HepG2 (cell line): Measurements from ENCODE around the gene COL5A1.

Source experiments
- CEBPG ChIP-seq: IDR thresholded peaks from 2 replicates; pipeline ENCODE4 v1.6.1; 2016
- NONO ChIP-seq, 2 experiments: fragments of 450-650 bp in 1 of 2; sonication (generic) in 1 of 2; formaldehyde crosslinking in 1 of 2; IDR thresholded peaks in 1 of 2; conservative IDR thresholded peaks in 1 of 2; 2 replicates each; pipeline versions ENCODE4 v1.6.1 to v1.8.0; 2017 to 2022; ENCODE audit warnings: mild to moderate bottlenecking in 1 of 2, missing genetic modification reagents in 1 of 2, moderate library complexity in 1 of 2
- SNRNP70 ChIP-seq: fragments of 200-400 bp; formaldehyde crosslinking; IDR thresholded peaks from 2 replicates; pipeline ENCODE4 v1.6.1; 2017; ENCODE audit warnings: mild to moderate bottlenecking, low read depth, low read length, moderate library complexity
- ZNF644 ChIP-seq: IDR thresholded peaks from 2 replicates; pipeline ENCODE4 v1.6.1; 2016; ENCODE audit warnings: low read depth

- TF ChIP-seq SNRNP70 (no peak), ZNF644 (CRISPR knock-in tag) (no peak), CEBPG (CRISPR knock-in tag) (no peak), NONO (IDR thresholded peaks at IDR 0.05) (no peak), NONO (CRISPR knock-in tag; conservative IDR thresholded peaks at IDR 0.05) (no peak)
Observed at GRCh38 chr9:134686896-134687295, 45.3 kb downstream of the COL5A1 start.
